Stomach (tissue), 9 donors: ENCODE results near the gene C1GALT1. TPM values are rescaled to one million over a fixed set of nuclear protein-coding genes. Genes with fewer than 3 reads are reported as not detected.

ENCODE experiments used
- DNase-seq, 2 donors: peaks; one replicate each; pipeline versions ENCODE4 v3.0.0 to v3.0.0-alpha.2; 2013 to 2019
- H3K27ac ChIP-seq, 5 donors: fragments of 200-600 bp in 4 of 5; sonication (generic) in 4 of 5; one replicate each; pipeline ENCODE4 v1.5.1; 2013 to 2019; ENCODE audit warnings: mild to moderate bottlenecking in 1 of 5, moderate library complexity in 1 of 5
- H3K27me3 ChIP-seq, 3 donors: fragments of 200-600 bp; sonication (generic); one replicate each; pipeline ENCODE4 v1.5.1; 2017 to 2019; ENCODE audit warnings: mixed run types in 1 of 3
- H3K36me3 ChIP-seq, 4 donors: fragments of 200-600 bp; sonication (generic); 1 replicate in 3 of 4; 2 replicates in 1 of 4; pipeline ENCODE4 v1.5.1; 2016 to 2019
- H3K4me1 ChIP-seq, 4 donors: fragments of 200-600 bp; sonication (generic); one replicate each; pipeline ENCODE4 v1.5.1; 2016 to 2019
- H3K4me3 ChIP-seq, 4 donors: fragments of 200-600 bp; sonication (generic) in 3 of 4; one replicate each; pipeline ENCODE4 v1.5.1; 2016 to 2019; ENCODE audit warnings: mild to moderate bottlenecking in 1 of 4
- H3K9me3 ChIP-seq, 4 donors: fragments of 200-600 bp; sonication (generic); one replicate each; pipeline ENCODE4 v1.5.1; 2016 to 2019
- CTCF ChIP-seq, 7 experiments: fragments of 450-650 bp in 4 of 7; fragments of 200-600 bp in 3 of 7; sonication (generic) in 3 of 7; IDR thresholded peaks; one replicate each; pipeline ENCODE4 v1.5.1; 2016 to 2019; ENCODE audit warnings: antibody characterized with exemption in 7 of 7, control low read depth in 2 of 7, mild to moderate bottlenecking in 1 of 7
- EP300 ChIP-seq: sonication (generic); formaldehyde crosslinking; IDR thresholded peaks from one replicate; pipeline ENCODE4 v1.6.1; 2017; ENCODE audit warnings: antibody characterized with exemption
- POLR2A ChIP-seq, 4 donors: fragments of 450-650 bp; IDR thresholded peaks; one replicate each; pipeline ENCODE4 v1.6.1; 2016; ENCODE audit warnings: antibody characterized with exemption in 4 of 4, control low read depth in 2 of 4, mild to moderate bottlenecking in 1 of 4, moderate library complexity in 1 of 4
- POLR2AphosphoS5 ChIP-seq, 3 donors: sonication (generic); formaldehyde crosslinking; IDR thresholded peaks; one replicate each; pipeline ENCODE4 v1.6.1; 2016; ENCODE audit warnings: antibody characterized with exemption in 3 of 3
- WGBS, 5 donors: extraction: QIAGEN DNeasy Blood & Tissue Kit in 3 of 5; methylation state at CpG; one replicate each; pipeline versions ENCODE4 v1.1.5 to v1.1.7; 2013 to 2018; 5-methylcytosine and 5-hydroxymethylcytosine counted together
- intact Hi-C: fragments of 100-400 bp; cut with DNase I; formaldehyde crosslinking; loops from one replicate; pipeline ENCODE4 v1.15.1; 2023; ENCODE audit warnings: low total_unique reads
- polyA plus RNA-seq, 3 donors: library from polyadenylated mRNA; stranded (reverse); fragments of 200-250 nt; gene quantifications; one replicate each; pipeline ENCODE4 v1.2.3, GENCODE V29; 2013
- total RNA-seq, 5 donors: library from RNA; depleted of rRNA; stranded (reverse); fragments of >200 nt; gene quantifications; one replicate each; pipeline versions ENCODE4 v1.1.0 to v1.2.3, GENCODE V29; 2014 to 2016
- donor health status: healthy with polysubstance abuse.
- donor health status: Bipolar disorder and iron deficiency.
- donor health status: healthy.

C1GALT1 gene
- total and polyA plus RNA-seq, 8 donors: 2.6 to 50.9 (median 14.7) TPM

GRCh38 chr7:7178906-7179305 is 3.4 kb upstream of the C1GALT1 start:
- H3K27ac ChIP-seq: no peak overlapping the region
- no peaks in the 10 kb centered on the region for H3K36me3 ChIP-seq
- WGBS, 5 donors: 63 to 100% (median 87%) methylated on average over 1 of the region's 1 CpG
- TF ChIP-seq POLR2A (IDR thresholded peaks at IDR 0.05): no peak
- TF ChIP-seq CTCF (IDR thresholded peaks at IDR 0.05): no peak
- TF ChIP-seq POLR2AphosphoS5 (IDR thresholded peaks at IDR 0.05): no peak
- TF ChIP-seq EP300: no peak
- no peak for DNase-seq
- intact Hi-C loops: no loop called here
- H3K9me3 ChIP-seq: peaks cover 0 to 7% (median 0%) of the 10 kb centered on the region in 4 donors
- peaks cover 2 to 32% (median 10%) of the 10 kb centered on the region in 4 donors for H3K4me1 ChIP-seq
- H3K27me3 ChIP-seq: no peaks in the 10 kb centered on the region
- no peak overlapping the region for H3K4me3 ChIP-seq

- WGBS, 5 donors: 73 to 84% (median 78%) methylated on average over 8 of the region's 8 CpGs
- intact Hi-C loops: no loop called here
- DNase-seq: no peak
- Histone ChIP-seq H3K27ac (peak overlapping the region in 4 of 5 donors; percentile 96 to 99 (median 98)), H3K4me1 (peaks cover 2 to 49% (median 23%) of the 10 kb centered on the region in 4 donors), H3K27me3 (no peaks in the 10 kb centered on the region), H3K4me3 (peak overlapping the region in 3 of 4 donors; percentile 60 to 91 (median 88)), H3K9me3 (no peaks in the 10 kb centered on the region), H3K36me3 (no peaks in the 10 kb centered on the region)
- TF ChIP-seq POLR2AphosphoS5 (IDR thresholded peaks at IDR 0.05) (no peak), CTCF (IDR thresholded peaks at IDR 0.05) (no peak), POLR2A (IDR thresholded peaks at IDR 0.05) (no peak), EP300 (no peak)
Measured at GRCh38 chr7:7180725-7181449, 1.5 kb upstream of the C1GALT1 start.

DNA sequence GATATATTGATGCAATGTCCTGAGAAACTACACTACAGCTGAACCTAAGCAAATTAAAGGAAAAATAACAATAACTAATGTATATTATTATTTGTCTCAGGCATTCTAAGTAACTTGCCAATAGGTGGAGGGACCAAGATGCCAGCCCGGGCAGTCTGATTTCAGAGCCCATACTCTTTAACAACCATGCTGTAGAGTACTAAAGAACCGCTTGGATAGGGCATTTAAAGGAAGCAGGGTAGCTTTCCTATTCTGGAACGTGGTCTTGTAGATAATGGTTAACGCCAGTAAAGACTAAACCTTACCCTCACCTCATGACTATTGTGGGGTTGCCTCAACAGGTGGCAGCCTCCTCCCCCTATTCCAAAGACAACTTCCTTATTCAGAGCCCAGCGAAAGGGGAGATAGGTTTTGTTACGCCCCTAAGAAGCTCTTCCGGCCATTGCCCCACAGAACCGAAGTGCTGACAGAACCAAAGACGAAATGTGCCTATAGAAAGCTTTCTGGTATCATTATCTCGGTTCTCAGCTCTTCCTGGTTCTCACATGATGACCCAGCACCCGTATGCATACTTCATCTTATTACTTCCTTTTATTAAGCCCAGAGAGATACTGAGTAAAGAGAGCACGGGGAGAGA is 707 bp upstream of the C1GALT1 start:
- Histone ChIP-seq H3K36me3 (no peaks in the 10 kb centered on the region), H3K27ac (peak overlapping the region; percentile 96 to 99 (median 98)), H3K9me3 (no peaks in the 10 kb centered on the region), H3K4me3 (peak overlapping the region; percentile 60 to 91 (median 84)), H3K27me3 (no peaks in the 10 kb centered on the region), H3K4me1 (peaks cover 2 to 43% (median 31%) of the 10 kb centered on the region in 4 donors)
- peak; percentile 50 to 89 for DNase-seq
- intact Hi-C loops: no loop called here
- 1 to 2% (median 1%) methylated on average over 12 of the region's 12 CpGs for WGBS, 5 donors
- TF ChIP-seq POLR2A (IDR thresholded peaks at IDR 0.05): no peak
- TF ChIP-seq CTCF (IDR thresholded peaks at IDR 0.05): no peak
- peak in 2 of 3 donors; percentile 9 to 37 for TF ChIP-seq POLR2AphosphoS5 (IDR thresholded peaks at IDR 0.05)

GRCh38 chr7:7183061-7183837 is 905 bp downstream of the C1GALT1 start:
- TF ChIP-seq POLR2AphosphoS5 (IDR thresholded peaks at IDR 0.05): peak in 2 of 3 donors; percentile 6 to 32
- TF ChIP-seq CTCF (IDR thresholded peaks at IDR 0.05): no peak
- TF ChIP-seq POLR2A (IDR thresholded peaks at IDR 0.05): peak in 1 of 4 donors; percentile 3
- WGBS, 5 donors: 1 to 3% (median 1%) methylated on average over 11 to 44 of the region's 44 CpGs
- intact Hi-C loops: no loop called here
- peak overlapping the region; percentile 96 to 99 (median 98) for H3K27ac ChIP-seq
- peak; percentile 78 to 85 for DNase-seq
- peak overlapping the region; percentile 60 to 91 (median 84) for H3K4me3 ChIP-seq
- peaks cover 2 to 57% (median 32%) of the 10 kb centered on the region in 4 donors for H3K4me1 ChIP-seq
- no peaks in the 10 kb centered on the region for H3K36me3 ChIP-seq
- H3K9me3 ChIP-seq: no peaks in the 10 kb centered on the region
- H3K27me3 ChIP-seq: no peaks in the 10 kb centered on the region
